Left hindlimb (tissue), 1 donor: ENCODE measurements around the gene ATP2C2.
"Not testable (repeated sequence)": the region's sequence is repeated elsewhere in the genome, so short reads cannot be mapped to it uniquely, and the experiment has no call there.

Source experiments
- DNase-seq: peaks from one replicate; pipeline ENCODE4 v3.0.0-alpha.2; 2018

ATP2C2 gene

DNA sequence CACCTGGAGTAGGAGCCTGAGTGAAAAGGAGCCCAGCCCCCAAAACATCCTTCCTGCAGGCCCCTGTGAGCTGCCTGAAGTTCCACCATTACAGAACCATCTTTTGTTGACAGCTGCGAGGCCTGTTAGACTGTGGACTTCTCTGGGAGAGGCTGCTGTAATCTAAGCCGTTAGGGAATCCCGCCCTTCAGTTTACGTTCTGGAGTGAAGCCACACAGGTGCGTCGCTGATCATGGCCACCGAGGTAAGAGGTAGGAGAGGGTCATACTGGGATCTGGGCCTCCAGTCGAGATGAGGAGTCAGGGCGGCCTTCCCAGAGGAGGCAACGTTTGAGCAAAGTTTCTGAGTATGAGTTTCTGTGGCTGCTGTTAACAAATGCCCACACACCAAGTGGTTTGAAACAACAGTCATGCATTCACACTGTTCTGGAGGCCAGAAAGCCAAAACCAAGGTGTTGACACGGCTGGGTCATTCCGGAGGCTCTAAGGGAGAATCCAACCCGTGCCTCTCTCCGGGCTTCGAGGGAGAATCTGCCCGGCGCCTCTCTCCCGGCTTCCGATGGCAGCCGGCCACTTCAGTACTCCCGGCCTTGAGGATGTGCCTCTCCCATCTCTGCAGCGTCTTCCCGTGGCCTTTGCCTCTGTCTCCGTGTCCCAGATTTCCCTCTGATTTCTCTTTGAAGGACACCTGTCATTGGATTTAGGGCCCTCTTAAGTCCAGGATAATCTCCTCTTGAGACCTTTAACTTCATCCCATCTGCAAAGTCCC is 26.6 kb upstream of the ATP2C2 start:
- DNase-seq: no peak

DNA sequence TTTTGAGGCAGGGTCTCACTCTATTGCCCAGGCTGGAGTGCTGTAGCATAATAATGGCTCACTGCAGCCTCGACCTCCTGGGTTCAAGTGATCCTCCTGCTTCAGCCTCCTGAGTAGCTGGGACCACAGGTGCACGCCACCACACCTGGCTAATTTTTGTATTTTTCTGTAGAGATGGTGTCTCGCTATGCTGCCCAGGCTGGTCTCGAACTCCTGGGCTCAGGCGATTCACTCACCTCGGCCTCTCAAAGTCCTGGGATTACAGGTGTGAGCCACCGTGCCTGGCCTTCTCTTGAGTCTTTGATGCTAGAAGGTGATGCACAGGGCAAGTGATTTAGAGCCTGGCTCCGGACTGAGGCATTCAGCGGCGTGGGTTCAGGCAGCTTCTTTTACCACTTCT is 24.5 kb upstream of the ATP2C2 start:
- DNase-seq: not testable (repeated sequence)

DNA sequence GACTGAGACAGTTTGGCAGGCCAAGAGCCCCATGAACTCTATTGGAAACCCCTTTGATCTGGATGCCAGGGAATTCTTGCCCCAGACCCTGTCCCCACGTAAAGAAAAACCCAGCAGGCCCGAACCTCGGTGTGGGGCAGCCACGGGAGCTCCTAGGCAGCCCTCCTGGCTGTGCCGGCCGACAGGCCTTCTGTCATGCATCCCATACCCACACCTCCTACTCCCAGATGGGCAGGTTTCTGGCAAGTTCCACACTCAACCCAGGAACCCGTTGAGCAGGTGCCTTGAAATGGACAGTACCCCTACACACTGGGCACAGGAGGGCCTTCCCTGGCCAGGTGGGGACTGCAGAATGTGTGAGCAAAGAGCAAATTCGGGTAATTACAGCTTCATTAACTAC is 23.6 kb upstream of the ATP2C2 start:
- DNase-seq: no peak

DNA sequence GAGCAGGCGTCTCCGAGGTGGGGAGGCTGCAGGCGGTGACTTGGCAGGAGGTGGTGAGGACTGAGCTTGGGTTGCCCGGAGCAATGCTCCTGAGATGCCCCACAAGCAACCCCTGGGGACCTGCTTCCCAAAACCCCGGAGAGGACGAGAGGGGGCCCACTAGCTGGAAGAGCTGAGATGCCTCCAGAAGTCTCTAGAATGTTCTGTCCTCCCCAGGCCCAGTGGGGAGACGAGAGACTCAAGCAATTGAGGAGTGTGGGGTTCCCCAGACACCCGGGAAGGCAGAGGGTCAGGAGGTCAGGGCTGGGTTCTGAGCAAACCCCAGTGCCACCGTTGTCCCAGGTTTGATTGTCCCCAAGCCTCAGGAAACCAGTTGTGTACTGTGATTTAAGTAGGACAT is 21.2 kb upstream of the ATP2C2 start:
- DNase-seq: no peak

DNA sequence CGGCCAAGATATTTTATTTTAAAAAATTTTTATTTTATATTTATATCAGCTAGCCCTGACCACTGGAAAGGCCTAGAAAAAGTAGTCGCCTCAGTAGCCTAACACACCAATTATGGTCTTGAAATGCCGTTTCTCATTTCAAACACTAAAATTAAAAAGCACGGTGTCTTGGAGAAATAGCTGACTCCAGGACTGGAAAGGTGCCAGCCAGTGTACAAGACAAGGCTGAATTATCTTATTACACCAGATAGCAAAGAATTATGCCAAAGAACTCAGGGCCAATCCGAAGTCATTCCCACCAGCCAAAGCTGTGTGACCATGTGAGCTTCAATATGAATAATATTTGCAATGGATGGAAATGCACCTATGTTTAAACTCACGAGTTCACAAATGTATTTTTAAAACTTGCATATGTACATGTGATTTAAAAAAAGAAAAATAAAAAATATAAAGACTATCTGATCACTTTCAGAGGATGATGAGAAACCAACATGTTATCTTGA is 19.9 kb upstream of the ATP2C2 start:
- no peak for DNase-seq

DNA sequence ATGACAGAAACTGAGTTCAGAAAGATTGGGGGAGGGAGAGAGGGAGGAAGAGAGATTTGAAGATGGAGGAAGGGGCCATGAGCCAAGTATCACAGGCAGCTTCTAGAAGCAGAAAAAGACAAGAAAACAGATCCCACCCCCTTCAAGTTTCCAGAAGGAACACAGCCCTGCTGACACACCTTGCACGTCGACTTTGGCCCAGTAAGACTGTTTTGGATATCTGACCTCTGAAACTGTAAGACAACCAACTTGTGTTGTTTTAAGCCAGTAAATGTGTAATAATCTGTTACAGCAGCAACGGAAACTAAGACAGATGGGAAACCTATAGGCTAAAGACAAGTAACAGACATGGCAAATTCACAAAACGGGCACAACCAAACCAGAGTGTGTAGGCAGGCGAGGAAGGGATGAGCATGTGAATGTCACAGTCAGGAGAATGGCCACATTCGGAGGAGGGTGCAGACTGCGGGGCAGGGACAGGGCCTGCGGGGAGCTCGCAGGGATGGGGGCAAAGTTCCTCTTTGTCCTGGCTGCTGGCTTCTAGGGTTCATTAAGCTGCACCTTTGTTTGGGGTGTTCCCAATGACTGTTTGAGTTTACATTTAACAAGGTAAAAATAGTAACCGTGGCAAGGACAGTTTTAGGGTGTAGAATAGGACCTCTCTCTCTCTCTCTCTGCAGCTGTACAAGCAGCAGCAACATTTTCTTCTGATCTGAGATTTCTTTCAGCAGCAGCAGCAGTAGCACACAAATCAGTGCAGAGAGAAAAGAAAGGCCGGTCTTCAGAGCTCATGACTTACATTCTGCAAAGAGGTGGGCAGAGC is 18.3 kb upstream of the ATP2C2 start:
- no peak for DNase-seq

DNA sequence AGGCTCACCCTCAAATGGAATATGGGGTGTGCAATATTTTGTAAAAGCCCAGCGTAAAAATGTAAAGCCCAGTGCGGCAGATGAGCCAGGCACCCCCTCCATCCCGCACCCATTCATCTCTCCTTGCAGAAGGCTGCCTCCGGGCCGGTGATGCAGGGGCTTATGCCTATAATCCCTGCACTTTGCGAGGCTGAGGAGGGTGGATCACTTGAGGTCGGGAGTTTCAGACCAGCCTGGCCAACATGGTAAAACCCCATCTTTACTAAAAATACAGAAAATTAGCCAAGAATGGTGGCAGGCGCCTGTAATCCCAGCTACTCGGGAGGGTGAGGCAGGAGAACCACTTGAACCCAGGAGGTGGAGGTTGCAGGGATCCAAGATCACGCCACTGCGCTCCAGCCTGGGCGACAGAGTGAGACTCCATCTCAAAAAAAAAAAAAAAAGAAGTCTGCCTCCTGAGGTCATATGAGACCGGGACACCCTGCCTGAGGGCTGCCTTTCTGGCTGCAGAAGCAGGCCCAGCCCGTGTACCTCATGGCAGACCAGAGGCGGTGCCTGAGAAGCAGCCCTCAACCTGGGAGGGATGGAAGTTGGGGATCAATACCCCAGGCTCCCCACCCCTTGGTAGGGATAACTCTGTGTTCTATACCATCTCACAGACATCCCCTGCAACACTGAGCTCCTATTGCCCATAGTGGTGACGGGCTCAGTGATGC is 17.5 kb upstream of the ATP2C2 start:
- no peak for DNase-seq

DNA sequence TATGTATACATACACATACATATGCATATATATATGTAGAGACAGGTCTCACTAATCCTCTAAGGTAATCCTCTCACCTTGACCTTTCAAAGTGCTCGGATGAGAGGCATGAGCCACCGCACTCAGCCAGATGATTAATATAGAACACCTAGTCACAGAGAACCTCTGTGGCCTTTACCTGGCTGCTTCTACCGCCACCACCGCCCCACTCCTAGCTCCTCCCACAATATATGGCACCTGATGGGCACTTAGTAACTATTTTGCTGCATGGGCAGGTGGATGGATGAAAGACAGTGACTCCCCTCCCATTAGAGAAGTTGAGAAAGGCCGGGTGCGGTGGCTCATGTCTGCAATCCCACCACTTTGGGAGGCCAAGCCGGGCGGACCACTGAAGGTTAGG is 16.7 kb upstream of the ATP2C2 start:
- no peak for DNase-seq

DNA sequence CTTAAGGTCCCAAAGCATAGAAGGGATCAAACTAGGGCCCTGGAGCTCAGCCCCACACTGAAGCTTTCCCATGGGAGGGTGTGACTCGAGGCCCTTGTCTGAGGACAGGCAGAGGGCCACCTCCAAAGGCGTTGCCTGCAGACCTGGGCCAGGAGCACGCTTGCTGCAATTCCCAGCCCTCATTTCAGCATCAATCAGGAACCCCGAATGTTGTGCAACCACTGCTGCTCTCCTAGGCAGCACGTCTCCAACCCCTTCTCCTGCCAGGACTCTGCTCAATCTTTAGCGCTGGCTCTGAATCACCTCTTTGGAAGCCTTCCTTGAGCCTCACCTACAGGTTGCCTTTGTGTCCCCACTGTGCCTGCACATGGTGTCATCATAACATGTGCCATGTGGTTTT is 14.0 kb upstream of the ATP2C2 start:
- DNase-seq: no peak

DNA sequence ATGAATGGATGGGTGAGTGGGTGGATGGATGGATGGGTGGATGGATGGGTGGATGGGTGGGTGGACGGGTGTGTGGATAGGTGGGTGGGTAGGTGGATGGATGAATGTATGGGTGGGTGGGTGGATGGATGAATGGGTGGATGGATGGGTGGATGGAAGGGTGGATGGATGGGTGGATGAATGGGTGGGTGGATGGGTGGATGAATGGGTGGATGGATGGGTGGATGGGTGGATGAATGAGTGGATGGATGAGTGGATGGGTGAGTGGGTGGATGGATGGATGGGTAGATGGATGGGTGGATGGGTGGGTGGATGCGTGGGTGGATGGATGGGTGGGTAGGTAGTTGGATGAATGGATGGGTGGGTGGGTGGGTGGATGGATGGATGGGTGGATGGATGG is 13.2 kb upstream of the ATP2C2 start:
- DNase-seq: no peak

DNA sequence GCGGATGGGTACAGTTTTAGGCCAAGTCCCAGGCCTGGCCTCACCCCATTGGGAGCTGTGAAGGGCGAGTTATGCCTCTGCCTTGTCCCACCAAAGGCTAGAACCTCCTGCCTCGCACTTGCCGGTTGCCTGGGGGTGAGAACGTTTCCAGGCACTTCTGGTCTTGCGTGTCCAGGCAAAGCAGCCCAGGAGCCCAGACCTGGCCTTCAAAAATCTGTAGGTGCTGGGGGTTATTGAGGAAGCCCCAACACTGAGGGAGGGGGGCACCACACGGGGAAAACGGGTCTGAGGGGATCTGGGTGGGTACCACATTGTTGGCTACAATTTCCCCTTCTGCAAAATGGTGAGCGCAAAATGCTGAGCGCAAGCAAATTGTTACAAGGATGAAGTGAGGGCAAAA is 12.2 kb upstream of the ATP2C2 start:
- DNase-seq: no peak

DNA sequence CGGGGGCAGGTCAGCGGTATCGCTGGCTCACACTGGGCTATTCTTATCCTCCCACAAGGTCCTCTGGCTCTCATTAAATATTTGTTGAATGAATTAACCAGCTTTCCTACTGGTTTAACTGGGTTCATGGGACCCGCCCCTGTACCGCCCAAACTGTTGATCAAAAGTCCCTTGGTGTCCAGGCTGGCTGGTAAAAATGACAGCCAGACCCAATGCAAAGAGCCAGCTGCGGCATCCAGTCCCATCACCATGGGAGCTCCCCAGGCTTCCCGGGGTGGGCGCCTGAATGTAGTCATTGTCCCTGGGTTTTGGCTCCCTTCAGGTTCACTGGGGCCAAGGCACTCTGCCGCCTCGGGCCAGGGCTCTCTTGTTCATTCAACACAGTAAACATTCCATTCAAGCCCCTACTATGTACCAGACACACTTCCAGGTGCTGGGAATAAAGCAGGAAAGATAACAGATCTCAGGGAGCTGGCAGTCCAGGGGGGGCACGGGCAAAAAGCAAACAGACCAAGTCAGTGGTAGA is 11.7 kb upstream of the ATP2C2 start:
- DNase-seq: no peak

DNA sequence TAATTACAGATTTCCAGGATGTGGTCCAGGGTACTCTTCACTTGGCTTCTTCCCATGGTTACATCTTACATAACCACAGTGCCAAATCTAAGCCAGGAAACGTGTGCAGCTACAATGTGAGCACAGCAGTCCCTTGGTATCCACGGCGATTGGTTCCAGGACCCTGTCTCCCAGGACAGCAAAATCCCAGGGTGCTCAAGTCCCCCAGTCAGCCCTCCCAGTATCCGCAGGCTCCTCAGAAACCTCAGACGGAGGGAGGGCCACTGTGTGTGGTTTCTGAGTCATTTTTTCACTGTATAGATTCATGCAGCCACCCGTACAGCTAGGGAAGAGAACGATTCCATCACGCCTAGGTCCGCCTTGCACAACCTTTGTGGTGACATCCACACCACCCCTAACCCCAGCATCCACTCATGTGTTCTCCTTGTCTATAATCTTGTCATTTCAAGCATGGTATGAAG is 11.1 kb upstream of the ATP2C2 start:
- DNase-seq: no peak

DNA sequence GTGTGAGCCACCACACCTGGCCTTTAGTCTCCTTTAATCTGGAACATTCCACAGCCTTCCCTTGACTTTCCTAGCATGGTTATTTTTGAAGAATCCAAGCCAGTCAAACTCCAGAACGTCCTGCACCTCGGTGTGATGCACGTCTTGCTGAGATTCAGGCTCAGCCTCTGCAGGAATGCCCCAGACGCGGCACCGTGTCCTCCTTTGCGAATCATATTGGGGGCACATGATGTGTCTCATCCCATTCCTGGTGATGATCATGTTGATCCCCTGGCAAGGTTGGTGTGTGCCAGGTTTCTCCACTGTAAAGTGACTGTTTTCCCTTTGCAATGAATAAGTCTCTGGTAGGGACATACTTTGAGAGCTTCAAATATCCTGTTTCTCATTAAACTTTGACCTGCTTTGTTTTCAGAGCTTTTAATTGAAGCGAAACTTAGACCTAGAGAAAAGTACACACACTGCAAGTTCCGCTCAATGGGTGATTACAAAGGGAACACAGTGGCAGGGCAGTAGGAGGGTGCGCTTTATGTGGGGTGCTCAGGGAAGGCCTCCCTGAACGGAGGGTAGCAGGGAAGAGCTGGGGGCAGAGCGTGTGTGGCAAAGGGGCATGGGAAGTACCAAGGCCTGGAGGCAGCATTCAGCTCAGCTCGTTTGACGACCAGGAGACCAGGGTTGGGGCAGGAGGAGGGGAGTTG is 9.6 kb upstream of the ATP2C2 start:
- no peak for DNase-seq

DNA sequence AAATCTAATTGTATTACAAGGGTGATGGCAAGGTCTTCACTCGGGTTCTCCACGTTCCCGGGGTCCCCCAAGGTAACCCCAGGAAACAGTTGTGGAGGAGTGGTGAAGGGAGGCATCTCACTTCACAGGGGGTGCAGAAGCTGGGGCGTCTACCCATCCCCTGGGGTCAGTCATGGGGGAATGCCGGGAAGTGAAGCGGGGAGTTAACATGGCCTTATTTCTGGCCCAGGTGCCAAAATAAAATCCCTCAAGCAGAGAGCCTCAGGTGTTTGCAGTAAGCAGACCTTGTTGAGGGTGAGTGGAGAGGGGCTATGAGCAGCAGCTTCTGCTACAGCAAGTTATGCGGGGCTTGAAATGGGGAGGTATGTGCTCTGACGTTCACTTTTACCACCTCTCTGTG is 9.0 kb upstream of the ATP2C2 start:
- DNase-seq: no peak

DNA sequence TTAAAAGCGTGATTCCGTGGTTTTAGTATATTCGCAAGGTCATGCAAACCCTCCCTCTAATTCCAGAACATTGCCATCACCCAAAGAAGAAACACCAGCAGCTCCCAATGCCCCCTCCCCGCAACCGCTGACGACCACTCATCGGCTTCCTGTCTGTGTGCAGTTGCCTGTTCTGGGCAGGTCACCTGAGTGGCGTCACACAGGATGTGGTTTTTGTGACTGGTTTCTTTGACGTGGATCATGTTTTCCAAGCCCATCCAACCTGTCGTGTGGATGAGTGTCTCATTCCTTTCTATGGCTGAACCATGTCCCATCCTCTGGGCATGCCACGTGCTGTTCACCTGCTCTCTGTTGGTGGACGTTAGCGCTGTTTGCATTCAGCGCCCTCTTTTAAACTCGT is 8.2 kb upstream of the ATP2C2 start:
- no peak for DNase-seq

DNA sequence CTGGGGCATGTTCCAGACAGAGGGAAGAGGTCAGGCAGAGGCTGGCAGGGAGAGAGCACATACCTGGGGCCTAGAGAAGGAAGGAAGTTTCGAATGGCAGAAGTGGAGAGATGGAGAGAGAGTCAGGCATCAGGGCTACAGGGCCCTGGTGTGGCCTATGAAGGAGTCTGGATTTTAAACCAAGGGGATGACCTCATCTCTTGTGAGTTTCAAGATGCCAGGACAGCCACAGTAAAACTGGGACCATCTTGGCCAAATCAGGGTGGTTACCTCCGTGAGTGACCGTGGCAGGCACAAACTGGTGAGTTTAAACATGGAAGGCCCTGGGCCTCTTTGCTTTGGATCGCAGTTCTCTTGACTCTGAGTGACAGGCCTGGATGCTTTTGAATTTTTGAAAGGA is 7.6 kb upstream of the ATP2C2 start:
- DNase-seq: no peak

DNA sequence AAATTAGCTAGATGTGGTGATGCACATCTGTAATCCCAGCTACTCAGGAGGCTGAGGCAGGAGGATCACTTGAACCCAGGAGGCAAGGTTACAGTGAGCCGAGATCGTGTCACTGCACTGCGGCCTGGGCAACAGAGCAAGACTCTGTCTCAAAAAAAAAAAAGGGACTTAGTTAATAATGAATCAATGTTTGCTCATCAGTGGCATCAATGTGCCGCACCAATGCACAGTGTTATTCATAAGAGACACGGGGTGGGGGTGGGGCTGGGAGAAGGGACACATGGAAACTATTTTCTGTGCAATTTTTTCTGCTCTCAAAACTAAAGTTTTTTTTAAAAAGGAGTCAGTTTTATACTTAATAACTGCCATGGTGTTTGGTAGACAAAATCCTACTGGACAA is 6.8 kb upstream of the ATP2C2 start:
- no peak for DNase-seq

DNA sequence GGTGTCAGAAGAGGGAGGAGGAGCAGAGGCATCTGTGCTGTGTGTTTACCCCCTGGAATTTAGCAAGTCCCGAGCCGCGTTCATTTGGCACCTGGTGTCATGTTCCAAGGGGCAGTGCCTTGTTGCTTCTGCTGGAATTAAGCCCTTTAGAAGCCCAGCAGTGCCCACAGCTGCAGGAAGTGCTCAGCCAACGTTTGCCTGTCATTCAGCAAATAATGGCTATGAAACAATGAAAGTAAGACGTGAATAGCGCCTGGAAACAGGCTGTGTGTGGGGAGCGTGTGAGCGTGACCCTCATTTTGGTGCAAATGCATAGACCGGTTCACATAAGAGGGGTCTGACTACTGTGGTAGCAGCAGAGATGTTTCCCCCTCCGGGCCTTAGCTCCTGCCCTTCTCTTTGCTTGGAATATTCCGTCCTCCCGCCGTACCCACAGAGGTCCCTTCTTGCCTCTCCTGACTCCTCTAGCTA is 5.8 kb upstream of the ATP2C2 start:
- no peak for DNase-seq

DNA sequence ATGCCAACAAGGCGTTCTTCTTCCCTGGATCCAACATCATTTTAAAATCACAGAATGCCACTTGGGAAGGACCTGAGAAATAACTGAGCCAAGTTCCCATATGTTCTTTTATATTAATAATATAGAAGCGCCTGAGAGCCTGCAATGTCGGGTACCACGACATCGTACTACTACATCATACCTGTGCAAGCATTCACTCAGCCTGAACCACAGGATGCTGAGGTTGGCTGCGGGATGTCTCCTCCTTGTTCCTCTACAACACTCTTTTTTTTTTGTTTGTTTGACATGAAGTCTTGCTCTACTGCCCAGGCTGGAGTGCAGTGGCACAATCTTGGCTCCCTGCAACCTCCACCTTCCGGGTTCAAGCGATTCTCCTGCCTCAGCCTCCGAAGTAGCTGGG is 2.1 kb upstream of the ATP2C2 start:
- DNase-seq: no peak

DNA sequence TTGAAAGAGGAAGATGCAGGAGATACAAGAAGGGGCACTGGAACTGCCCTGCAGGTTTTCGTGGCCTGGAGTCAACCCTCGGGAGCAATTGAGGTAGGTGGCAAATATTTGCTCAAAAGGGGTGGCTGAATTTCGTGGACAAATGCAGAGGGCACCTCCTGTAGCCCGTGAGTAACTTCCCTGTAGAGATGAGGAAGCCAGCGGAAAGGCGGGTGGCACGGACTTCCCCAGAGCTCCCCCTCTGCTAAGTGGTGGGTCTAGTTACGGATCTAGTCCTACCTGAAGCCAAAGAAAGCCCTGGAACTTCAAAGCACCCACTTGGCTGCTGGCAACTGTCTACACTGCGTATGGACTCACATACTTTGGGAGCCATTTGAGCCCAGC is 1.0 kb upstream of the ATP2C2 start:
- no peak for DNase-seq

DNA sequence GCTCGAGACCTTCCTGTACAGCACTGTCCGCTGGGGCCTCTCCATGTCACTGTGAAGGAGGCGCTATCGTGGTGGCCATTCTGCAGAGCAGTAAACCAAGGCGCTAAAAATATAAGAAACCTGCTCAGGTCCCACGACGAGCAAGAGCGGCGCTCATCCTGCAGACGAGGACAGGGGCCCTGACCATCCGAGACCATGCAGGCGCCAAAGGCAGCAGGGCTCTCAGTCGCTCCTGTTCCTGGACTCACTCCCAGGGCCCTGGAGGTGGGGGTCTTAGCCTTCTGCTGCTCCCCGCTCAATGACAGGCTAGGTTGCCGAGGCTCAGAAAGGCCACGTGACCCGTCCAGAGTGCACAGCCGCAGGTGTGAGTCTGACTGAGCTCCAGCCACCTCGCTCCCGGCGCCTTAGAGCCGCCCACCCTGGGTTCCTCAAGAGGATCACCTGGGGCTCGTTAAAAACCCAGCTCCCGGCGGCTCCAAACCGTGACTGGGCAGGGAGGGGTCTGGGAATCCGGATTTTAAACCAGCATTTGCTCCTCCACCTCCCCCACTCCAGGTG is 509 bp upstream of the ATP2C2 start:
- DNase-seq: no peak
